K562 (cell line): ENCODE results near the gene GRIP1.

Experiments used
- PURB ChIP-seq: sonication (generic); formaldehyde crosslinking; IDR thresholded peaks from 2 replicates; pipeline ENCODE4 v1.9.0; 2021; ENCODE audit warnings: low read depth, mild to moderate bottlenecking, missing genetic modification reagents
- TF ChIP-seq, protein P1 (sequence below): sonication (generic); formaldehyde crosslinking; IDR thresholded peaks from 2 replicates; pipeline ENCODE4 v1.8.0; 2022; ENCODE audit warnings: mild to moderate bottlenecking, low read depth, missing genetic modification reagents

- TF ChIP-seq PURB (CRISPR knock-in tag), result no peak
- TF ChIP-seq, protein P1, sequence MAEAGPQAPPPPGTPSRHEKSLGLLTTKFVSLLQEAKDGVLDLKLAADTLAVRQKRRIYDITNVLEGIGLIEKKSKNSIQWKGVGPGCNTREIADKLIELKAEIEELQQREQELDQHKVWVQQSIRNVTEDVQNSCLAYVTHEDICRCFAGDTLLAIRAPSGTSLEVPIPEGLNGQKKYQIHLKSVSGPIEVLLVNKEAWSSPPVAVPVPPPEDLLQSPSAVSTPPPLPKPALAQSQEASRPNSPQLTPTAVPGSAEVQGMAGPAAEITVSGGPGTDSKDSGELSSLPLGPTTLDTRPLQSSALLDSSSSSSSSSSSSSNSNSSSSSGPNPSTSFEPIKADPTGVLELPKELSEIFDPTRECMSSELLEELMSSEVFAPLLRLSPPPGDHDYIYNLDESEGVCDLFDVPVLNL, result no peak
Measured at GRCh38 chr12:66636771-66637170, 42.1 kb downstream of the GRIP1 start.
